Activated CD4-positive, alpha-beta T cell treated with anti-CD3 and anti-CD28 coated beads, Interleukin-2, amount 50 U/mL, for 4 hours (primary cell): Measurements from ENCODE around the gene CAMKV.

ENCODE experiments used
- DNase-seq, 2 experiments: peaks; one replicate each; pipeline ENCODE4 v3.0.0-alpha.2; 2020

CAMKV gene

DNA sequence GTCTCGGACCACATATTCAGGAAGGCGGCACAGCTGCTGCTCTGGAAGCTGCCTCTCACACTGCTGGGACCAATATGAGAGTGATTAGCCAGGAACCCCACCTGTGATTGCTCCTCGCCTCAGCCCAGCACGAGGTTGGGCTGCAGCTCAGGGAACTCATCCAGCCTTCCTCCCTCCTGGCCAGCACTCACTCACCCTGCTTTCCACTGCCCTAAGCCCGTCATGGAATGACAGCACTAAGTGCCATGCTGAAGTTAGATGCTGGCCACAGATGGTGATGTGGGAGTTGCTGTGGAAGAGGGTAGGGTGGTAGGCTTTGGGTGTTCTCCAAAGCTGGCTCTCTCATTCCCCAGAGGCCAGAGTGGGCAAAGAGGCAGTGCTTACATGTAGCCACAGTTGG, 26.6 kb upstream of the CAMKV start:
- DNase-seq, result no peak

DNA sequence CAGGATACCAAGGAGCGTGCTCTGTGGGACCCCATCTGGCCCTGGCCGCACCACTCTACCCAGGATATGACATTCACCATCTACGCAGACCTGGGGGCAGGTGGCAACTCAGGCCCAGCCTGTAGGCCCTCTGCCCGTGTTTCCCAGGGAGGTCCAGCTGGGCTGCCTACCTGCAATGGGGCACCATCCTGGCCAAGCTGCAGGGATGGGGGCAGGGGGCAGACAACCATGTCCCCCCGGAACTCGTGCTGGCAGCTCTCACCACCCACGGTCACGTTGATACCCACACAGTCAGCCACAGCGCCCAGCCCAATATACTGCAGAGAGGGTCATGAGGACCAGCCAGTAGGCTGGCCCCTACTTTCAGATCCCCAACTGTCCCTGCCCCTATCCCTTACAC, 26.1 kb upstream of the CAMKV start:
- no peak for DNase-seq

DNA sequence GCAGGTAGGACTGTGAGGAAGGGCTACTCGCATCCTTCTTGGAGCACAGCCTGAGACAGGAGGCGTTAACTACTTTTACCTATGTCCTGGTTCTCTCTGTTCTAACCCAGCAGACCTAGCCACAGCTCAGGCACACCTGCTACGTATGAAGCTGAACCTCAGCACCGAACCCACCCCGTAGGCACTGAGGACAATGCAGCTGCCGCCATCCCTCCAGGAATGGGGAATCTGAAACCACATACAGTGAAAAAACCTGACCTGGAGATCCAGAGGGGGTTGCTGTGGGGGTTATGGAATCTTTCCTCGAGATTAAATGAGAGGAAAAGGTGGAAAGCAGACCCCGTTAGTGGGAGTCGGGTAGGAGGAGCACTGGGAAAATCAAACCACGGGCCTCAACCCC, 19.6 kb upstream of the CAMKV start:
- no peak for DNase-seq

GRCh38 chr3:49886922-49887265, 17.2 kb upstream of the CAMKV start:
- DNase-seq, result no peak

- DNase-seq, result no peak
These were observed 14.3 kb upstream of the CAMKV start for GRCh38 chr3:49883998-49884397.

- DNase-seq, result no peak
These were observed 12.5 kb upstream of the CAMKV start for GRCh38 chr3:49882166-49882565.

- no peak for DNase-seq
These were observed 11.0 kb upstream of the CAMKV start for GRCh38 chr3:49880581-49881315.

- DNase-seq, result no peak
These were observed 10.0 kb upstream of the CAMKV start for GRCh38 chr3:49879721-49880120.

GRCh38 chr3:49878686-49879085, 9.0 kb upstream of the CAMKV start:
- DNase-seq, result no peak

GRCh38 chr3:49877716-49878115, 8.0 kb upstream of the CAMKV start:
- DNase-seq, result no peak

- DNase-seq, result no peak
These were observed 6.9 kb upstream of the CAMKV start for GRCh38 chr3:49876567-49876966.

DNA sequence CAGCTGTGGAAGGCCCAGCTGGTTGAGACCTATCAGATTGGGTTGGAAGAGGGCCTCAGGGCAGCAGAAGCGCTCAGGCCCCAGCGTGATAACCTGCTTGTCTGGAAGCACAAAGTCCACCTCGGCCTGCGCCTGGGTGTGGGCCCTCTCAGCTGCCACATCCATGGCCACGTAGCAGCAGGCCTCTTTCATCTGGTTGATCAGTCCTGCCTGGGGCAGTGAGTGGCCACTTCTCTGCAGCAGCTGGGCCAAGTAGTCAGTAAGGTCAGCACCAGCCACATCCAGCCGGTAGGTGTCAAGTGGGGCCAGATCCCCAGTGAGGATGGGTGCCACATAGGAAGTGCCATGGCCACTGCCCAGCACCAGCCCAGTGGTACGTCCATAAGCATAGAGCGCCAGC, 3.9 kb upstream of the CAMKV start:
- no peak for DNase-seq

DNA sequence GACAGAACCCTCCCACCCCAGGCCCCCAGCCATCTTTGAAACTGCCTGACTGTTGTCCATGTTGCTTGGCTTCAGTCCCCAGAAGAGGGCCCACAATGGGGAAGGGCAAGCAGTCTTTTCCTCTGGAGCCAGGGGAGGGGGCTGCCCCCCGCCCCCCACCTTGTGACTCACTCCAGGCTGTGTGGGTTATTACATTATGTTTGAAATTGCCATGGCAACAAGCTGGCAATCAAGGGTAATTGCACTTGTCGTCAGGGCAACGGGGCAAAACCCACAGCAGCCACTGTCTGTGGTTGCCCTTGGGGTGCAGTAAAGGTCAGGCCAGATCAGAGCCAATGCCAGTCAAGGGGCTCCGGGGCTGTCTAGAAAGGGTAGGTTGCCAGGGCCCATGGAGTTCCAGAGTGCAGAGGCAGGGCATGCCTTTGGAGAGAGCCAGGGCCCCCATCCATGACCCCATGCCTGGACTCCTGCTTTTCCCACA, 3.1 kb upstream of the CAMKV start:
- DNase-seq, result no peak

DNA sequence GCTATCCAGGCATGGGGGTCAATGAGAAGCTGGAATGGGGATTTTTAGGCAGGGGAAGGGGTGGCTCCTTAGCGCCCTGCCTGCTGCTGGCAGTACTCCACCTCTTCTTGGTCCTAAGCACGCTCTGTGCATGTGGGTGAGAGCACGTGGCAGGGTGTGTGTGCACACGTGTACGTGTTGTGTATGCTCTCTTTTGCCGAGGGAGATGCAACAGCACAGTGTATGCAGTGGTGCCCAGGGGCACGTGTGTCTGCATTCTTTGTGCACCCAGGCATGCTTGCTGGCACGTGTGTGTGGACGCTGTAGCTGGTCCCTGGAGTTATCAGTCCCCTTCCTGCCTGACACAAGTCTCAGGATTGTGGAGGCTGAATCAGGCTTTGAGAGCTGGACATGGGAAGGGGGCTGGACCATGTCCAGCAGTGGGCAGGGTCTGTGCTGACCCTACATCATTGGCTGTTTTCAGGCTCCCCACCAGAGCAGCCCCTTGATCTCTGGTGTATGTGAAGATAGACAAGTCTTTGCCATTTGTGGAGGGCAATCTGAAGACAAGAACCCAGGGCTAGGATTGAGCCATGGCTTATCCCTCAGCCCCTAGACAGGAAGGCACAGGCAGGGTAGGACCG, 1.9 kb upstream of the CAMKV start:
- no peak for DNase-seq

GRCh38 chr3:49868862-49869466, 742 bp downstream of the CAMKV start:
- DNase-seq, result no peak

DNA sequence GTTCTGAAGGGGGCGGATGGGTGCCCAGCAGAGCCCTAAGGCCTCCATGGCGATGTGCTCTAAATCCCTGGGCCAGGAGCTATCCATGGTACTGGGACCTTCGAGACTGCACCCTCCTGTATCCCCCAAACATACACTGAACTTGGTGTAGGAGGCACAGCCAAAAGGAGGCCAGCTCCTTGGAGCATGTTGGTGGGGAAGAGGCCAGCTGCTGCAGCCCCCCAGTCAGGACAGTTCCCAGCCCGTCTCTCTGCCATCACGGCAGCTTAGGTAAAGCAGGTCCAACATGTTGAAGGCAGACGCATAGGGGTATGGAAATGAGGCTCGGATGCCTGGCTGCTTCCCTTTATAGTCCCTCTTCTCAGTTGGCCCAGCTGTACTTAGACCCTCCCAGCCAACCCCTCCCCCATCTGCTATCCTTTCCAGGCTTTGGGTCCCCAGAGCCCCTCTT, 1.8 kb downstream of the CAMKV start:
- DNase-seq, result no peak

GRCh38 chr3:49867400-49867799, 2.3 kb downstream of the CAMKV start:
- DNase-seq, result no peak

GRCh38 chr3:49865198-49865784, 4.4 kb downstream of the CAMKV start:
- no peak for DNase-seq

GRCh38 chr3:49864505-49864904, 5.2 kb downstream of the CAMKV start:
- DNase-seq, result no peak

- no peak for DNase-seq
These were observed 10.0 kb downstream of the CAMKV start for GRCh38 chr3:49859576-49860305.

DNA sequence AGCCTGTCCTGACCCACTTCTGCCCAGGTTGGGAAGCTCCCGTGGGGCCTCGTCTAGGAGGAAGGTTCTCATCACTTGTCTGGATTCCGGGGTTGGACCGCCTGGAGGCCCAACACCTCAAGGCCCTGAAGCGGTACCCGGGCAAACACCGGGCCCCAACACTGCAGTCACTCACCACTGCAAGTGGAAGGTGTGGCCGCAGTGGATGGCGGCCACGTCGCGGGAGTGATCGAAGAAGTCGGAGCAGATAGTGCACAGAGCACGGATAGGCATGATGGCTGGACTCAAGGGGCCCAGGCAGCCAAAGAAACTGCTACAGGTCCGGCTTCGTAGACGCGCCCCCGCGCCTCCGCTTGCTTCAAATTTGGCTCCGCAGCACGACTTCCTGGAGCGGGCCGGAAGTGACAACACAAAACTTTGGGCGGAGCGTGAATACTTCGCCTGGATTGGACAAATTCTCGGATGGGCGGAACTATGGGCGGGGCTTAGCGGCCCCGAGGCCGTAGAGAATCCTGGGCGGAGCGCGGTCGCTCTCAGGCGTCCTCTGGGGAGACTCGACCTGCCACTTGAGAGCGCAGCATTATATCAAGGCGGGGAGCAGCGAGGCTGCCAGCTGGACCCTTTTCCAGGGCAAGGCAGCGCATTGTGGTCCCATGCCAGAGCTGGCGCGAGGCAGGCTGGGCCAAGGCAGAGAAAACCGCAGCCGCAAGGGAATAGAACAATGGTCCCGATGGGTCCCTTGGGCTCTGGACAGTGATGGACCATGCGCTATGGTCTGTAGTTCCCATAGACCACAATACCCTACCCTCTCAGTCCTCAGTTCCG, 13.3 kb downstream of the CAMKV start, which contains the start of gene TRAIP:
TRAIP (minus strand) TSS at position 384 of the 825 bp plus-strand sequence; CDS start at position 273, 111 bp downstream.
- DNase-seq, result peak; percentile 91

- DNase-seq, result no peak
These were observed 14.0 kb downstream of the CAMKV start for GRCh38 chr3:49855662-49856061.
